K562 (cell line): Measurements from ENCODE around the gene OPTN. TPM values are rescaled to one million over a fixed set of nuclear protein-coding genes. Genes with fewer than 3 reads are reported as not detected.

Experiments used
- ASH1L ChIP-seq: fragments of 450-650 bp; IDR thresholded peaks from 2 replicates; pipeline ENCODE4 v1.6.1; 2018; ENCODE audit warnings: borderline replicate concordance, mild to moderate bottlenecking, low read depth; ENCODE audit not compliant: partially characterized antibody
- C11orf30 ChIP-seq: fragments of 450-650 bp; IDR thresholded peaks from 2 replicates; pipeline ENCODE4 v1.6.1; 2016; ENCODE audit warnings: low read depth, mild to moderate bottlenecking
- CXXC5 ChIP-seq: fragments of 250-450 bp; sonication (Bioruptor Pico); IDR thresholded peaks from 2 replicates; pipeline ENCODE4 v1.8.0; 2022; ENCODE audit warnings: inconsistent platforms, mild to moderate bottlenecking, moderate library complexity
- DPF2 ChIP-seq: fragments of 450-650 bp; IDR thresholded peaks from 2 replicates; pipeline ENCODE4 v1.6.1; 2016
- ELF4 ChIP-seq: fragments of 450-650 bp; formaldehyde crosslinking; IDR thresholded peaks from 2 replicates; pipeline ENCODE4 v1.4.0; 2022; ENCODE audit warnings: missing genetic modification characterization
- FOS ChIP-seq: IDR thresholded peaks from 3 replicates; pipeline ENCODE4 v1.6.1; 2011; ENCODE audit not compliant: insufficient read length; ENCODE audit errors: extremely low read depth
- FOSL1 ChIP-seq: fragments of 200-800 bp; sonication (Bioruptor generic); conservative IDR thresholded peaks from 2 replicates; pipeline ENCODE4 v1.6.1; 2016; ENCODE audit warnings: missing genetic modification characterization, missing compliant biosample characterization
- HLTF ChIP-seq: fragments of 450-650 bp; IDR thresholded peaks from 2 replicates; pipeline ENCODE4 v1.6.1; 2016
- MAFG ChIP-seq: fragments of 450-650 bp; conservative IDR thresholded peaks from 2 replicates; pipeline ENCODE4 v1.6.1; 2016; ENCODE audit warnings: missing genetic modification characterization, missing compliant biosample characterization
- MAZ ChIP-seq, 2 experiments: fragments of 450-650 bp in 1 of 2; sonication (generic) in 1 of 2; formaldehyde crosslinking; IDR thresholded peaks in 1 of 2; conservative IDR thresholded peaks in 1 of 2; 2 replicates each; pipeline versions ENCODE4 v1.4.0 to v1.5.0; 2020; ENCODE audit warnings: mild to moderate bottlenecking in 1 of 2, missing genetic modification reagents in 1 of 2
- MEIS2 ChIP-seq: fragments of 450-650 bp; IDR thresholded peaks from 2 replicates; pipeline ENCODE4 v1.6.1; 2014; ENCODE audit warnings: mild to moderate bottlenecking; ENCODE audit not compliant: partially characterized antibody
- NFYB ChIP-seq: IDR thresholded peaks from 2 replicates; pipeline ENCODE4 v1.6.1; 2011; ENCODE audit warnings: mild to moderate bottlenecking, moderate library complexity; ENCODE audit not compliant: insufficient read length; ENCODE audit errors: extremely low read depth
- PHB ChIP-seq: fragments of 250-450 bp; sonication (Bioruptor Pico); IDR thresholded peaks from 2 replicates; pipeline ENCODE4 v1.5.0; 2021
- RBM25 ChIP-seq: fragments of 200-400 bp; formaldehyde crosslinking; IDR thresholded peaks from 2 replicates; pipeline ENCODE4 v1.6.1; 2018; ENCODE audit warnings: low read length, low read depth, moderate library complexity; ENCODE audit not compliant: severe bottlenecking
- WHSC1 ChIP-seq: IDR thresholded peaks from one replicate; pipeline ENCODE4 v1.6.1; 2012; ENCODE audit warnings: low read length, control low read depth, inconsistent platforms
- ZNF316 ChIP-seq: fragments of 450-650 bp; IDR thresholded peaks from 2 replicates; pipeline ENCODE4 v1.6.1; 2016
- polyA plus RNA-seq, 8 experiments: library from polyadenylated mRNA; depleted of rRNA in 4 of 8; stranded (reverse) in 5 of 8; unstranded in 3 of 8; fragments of >200 nt; fragmentation: Nextera tagmentation in 2 of 8; fragmentation: Illumina TruSeq in 1 of 8; extraction: Ambion mirVana in 2 of 8; extraction: Trizol in 1 of 8; gene quantifications; 2 replicates each; pipeline versions ENCODE4 v1.2.1 to v1.2.3, GENCODE V29; 2011 to 2014; ENCODE audit warnings: inconsistent platforms in 1 of 8, missing spikeins in 1 of 8
- total RNA-seq, 7 experiments: library from RNA; depleted of rRNA in 6 of 7; stranded (reverse); fragments of >200 nt in 6 of 7; fragmentation: Illumina TruSeq in 2 of 7; extraction: Trizol in 2 of 7; gene quantifications; 2 replicates each; pipeline versions ENCODE4 v1.2.1 to v1.2.3, GENCODE V29; 2011 to 2021; ENCODE audit warnings: low replicate concordance in 1 of 7
- TF ChIP-seq, protein P1 (sequence below), 2 experiments: IDR thresholded peaks in 1 of 2; conservative IDR thresholded peaks in 1 of 2; 2 replicates each; pipeline ENCODE4 v1.6.1; 2016; ENCODE audit warnings: low read depth in 2 of 2, mild to moderate bottlenecking in 1 of 2, missing compliant biosample characterization in 1 of 2, missing genetic modification characterization in 1 of 2, moderate library complexity in 1 of 2

The OPTN gene
- total and polyA plus RNA-seq, 9 of the 15 experiments (the other 6 are each of a cell fraction or from before 2014, with no cell fraction given): 2.2 to 6.8 (median 5.0) TPM

DNA sequence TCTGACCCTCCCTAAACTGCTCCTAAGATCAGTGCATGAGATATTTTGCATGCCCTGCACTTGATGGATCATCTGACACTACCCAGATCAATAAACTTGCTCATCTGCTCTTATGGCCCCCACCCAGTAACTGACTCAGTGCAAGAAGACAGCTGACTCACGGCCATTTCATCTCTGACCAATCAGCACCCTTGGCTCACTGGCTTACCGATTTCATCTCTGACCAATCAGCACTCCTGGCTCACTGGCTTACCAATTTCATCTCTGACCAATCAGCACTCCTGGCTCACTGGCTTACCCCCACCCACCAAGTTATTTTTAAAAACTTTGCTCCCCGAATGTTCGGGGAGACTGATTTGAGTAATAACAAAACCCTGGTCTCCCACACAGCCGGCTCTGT is 37.2 kb upstream of the OPTN start (continued):
- TF ChIP-seq, protein P1, sequence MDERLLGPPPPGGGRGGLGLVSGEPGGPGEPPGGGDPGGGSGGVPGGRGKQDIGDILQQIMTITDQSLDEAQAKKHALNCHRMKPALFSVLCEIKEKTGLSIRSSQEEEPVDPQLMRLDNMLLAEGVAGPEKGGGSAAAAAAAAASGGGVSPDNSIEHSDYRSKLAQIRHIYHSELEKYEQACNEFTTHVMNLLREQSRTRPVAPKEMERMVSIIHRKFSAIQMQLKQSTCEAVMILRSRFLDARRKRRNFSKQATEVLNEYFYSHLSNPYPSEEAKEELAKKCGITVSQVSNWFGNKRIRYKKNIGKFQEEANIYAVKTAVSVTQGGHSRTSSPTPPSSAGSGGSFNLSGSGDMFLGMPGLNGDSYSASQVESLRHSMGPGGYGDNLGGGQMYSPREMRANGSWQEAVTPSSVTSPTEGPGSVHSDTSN (CRISPR knock-in tag; IDR thresholded peaks at IDR 0.05; ENCODE audit: low read depth): no peak
- TF ChIP-seq, protein P1 (tag; conservative IDR thresholded peaks at IDR 0.05; ENCODE audit: low read depth): 0 out of 2 replicates have a peak, but pooled peaks have one; percentile 15
- no peak for TF ChIP-seq PHB
- TF ChIP-seq MAZ (CRISPR knock-in tag; conservative IDR thresholded peaks at IDR 0.05 in 1 of 2, IDR thresholded peaks at IDR 0.05 in 1 of 2): 0 out of 4 replicates have a peak, but pooled peaks of 1 of the 2 experiments have one; percentile 28
- TF ChIP-seq ZNF316: peak; percentile 47; the same call in 1 of the 2 replicates
- TF ChIP-seq CXXC5: 0 out of 2 replicates have a peak, but pooled peaks have one; percentile 20
- TF ChIP-seq DPF2: 0 out of 2 replicates have a peak, but pooled peaks have one; percentile 28
- peak; percentile 30 for TF ChIP-seq FOS
- no peak for TF ChIP-seq HLTF
- peak; percentile 68 for TF ChIP-seq NFYB
- TF ChIP-seq MAFG (tag): peak; percentile 59
- peak; percentile 69 for TF ChIP-seq C11orf30
- no peak for TF ChIP-seq WHSC1
- TF ChIP-seq ELF4 (CRISPR knock-in tag): no peak
- TF ChIP-seq FOSL1: peak; percentile 40
- TF ChIP-seq MEIS2: peak; percentile 10
- peak; percentile 47 for TF ChIP-seq ASH1L
- TF ChIP-seq RBM25: peak; percentile 22
